SK-N-MC (cell line): ENCODE data around the gene UBE2C.

ENCODE experiments used
- DNase-seq: peaks from one replicate; pipeline ENCODE4 v3.0.0-alpha.2; 2011; ENCODE audit warnings: low read depth, low spot score
- H3K27ac ChIP-seq: fragments of 200-600 bp; sonication (generic); 2 replicates; pipeline ENCODE4 v1.5.1; 2016; ENCODE audit warnings: mixed run types
- H3K36me3 ChIP-seq: fragments of 200-600 bp; sonication (generic); 2 replicates; pipeline ENCODE4 v1.6.1; 2017; ENCODE audit warnings: antibody characterized with exemption, low read length, mixed read lengths; ENCODE audit not compliant: insufficient read depth
- H3K4me3 ChIP-seq: fragments of 200-600 bp; sonication (generic); 2 replicates; pipeline ENCODE4 v1.5.1; 2016
- H3K9ac ChIP-seq: fragments of 200-600 bp; sonication (generic); 2 replicates; pipeline ENCODE4 v1.8.0; 2017; ENCODE audit warnings: mixed run types, mixed read lengths; ENCODE audit not compliant: insufficient read length
- H3K9me3 ChIP-seq: fragments of 200-600 bp; sonication (generic); 2 replicates; pipeline ENCODE4 v1.6.1; 2017; ENCODE audit warnings: low read depth, mild to moderate bottlenecking, antibody characterized with exemption, low read length, moderate library complexity, mixed read lengths
- EZH2 ChIP-seq: fragments of 200-600 bp; sonication (generic); IDR thresholded peaks from one replicate; pipeline ENCODE4 v1.6.1; 2017; ENCODE audit warnings: antibody characterized with exemption
- FOXP2 ChIP-seq: optimal IDR thresholded peaks from 2 replicates; pipeline ENCODE3; 2011; ENCODE audit warnings: mild to moderate bottlenecking, moderate library complexity; ENCODE audit not compliant: insufficient read depth; ENCODE audit errors: extremely low read length, control extremely low read depth
- POLR2AphosphoS5 ChIP-seq: IDR thresholded peaks from 2 replicates; pipeline ENCODE4 v1.6.1; 2012; ENCODE audit warnings: mild to moderate bottlenecking, low read depth, low read length, borderline replicate concordance

The UBE2C gene

GRCh38 chr20:45857114-45857881 is 44.9 kb downstream of the UBE2C start, which contains the start of the genes ACOT8 and ZSWIM3:
Gene ACOT8 (minus strand): TSS chr20:45857392. CDS start chr20:45857315, 77 bp downstream.
Gene ZSWIM3 (plus strand): TSS chr20:45857614. CDS start chr20:45857826, 212 bp downstream.
- TF ChIP-seq EZH2 = no peak
- TF ChIP-seq POLR2AphosphoS5 = peak; percentile 89
- Histone ChIP-seq H3K4me3 (peak within 1 kb of the TSS; percentile 98), H3K9ac (peak within 1 kb of the TSS; percentile 86), H3K9me3 (no peaks in the 10 kb centered on the region), H3K36me3 (no peaks in the 10 kb centered on the region), H3K27ac (0 out of 2 replicates have a peak within 1 kb of the TSS, but pooled peaks have one; percentile 36)
- DNase-seq = peak; percentile 100

- TF ChIP-seq EZH2 (no peak), POLR2AphosphoS5 (no peak)
- Histone ChIP-seq H3K4me3 (peak overlapping the region; percentile 98), H3K9me3 (no peaks in the 10 kb centered on the region), H3K36me3 (no peaks in the 10 kb centered on the region), H3K27ac (0 out of 2 replicates have a peak overlapping the region, but pooled peaks have one; percentile 36), H3K9ac (peak overlapping the region; percentile 81)
- no peak for DNase-seq
Observed at GRCh38 chr20:45857882-45858216, 45.4 kb downstream of the UBE2C start.

- no peak overlapping the region for H3K27ac ChIP-seq
- TF ChIP-seq POLR2AphosphoS5 (no peak), FOXP2 (no peak), EZH2 (no peak)
Observed at GRCh38 chr20:45859916-45860315, 47.5 kb downstream of the UBE2C start.

GRCh38 chr20:45860560-45861220 is 48.2 kb downstream of the UBE2C start:
- DNase-seq = no peak
- Histone ChIP-seq H3K27ac (no peak overlapping the region), H3K36me3 (no peaks in the 10 kb centered on the region), H3K9ac (no peak overlapping the region), H3K4me3 (no peak overlapping the region), H3K9me3 (no peaks in the 10 kb centered on the region)
- no peak for TF ChIP-seq EZH2
- TF ChIP-seq POLR2AphosphoS5 = no peak
- no peak for TF ChIP-seq FOXP2

More at GRCh38 chr20:45859916-45860315, 47.5 kb downstream of the UBE2C start:
- DNase-seq = no peak
- no peak overlapping the region for H3K4me3 ChIP-seq
- no peaks in the 10 kb centered on the region for H3K9me3 ChIP-seq
- H3K36me3 ChIP-seq = no peaks in the 10 kb centered on the region
- H3K9ac ChIP-seq = no peak overlapping the region

GRCh38 chr20:45861221-45862075 is 49.0 kb downstream of the UBE2C start:
- no peak for TF ChIP-seq POLR2AphosphoS5
- TF ChIP-seq FOXP2 = no peak
- TF ChIP-seq EZH2 = no peak
- no peak for DNase-seq
- no peaks in the 10 kb centered on the region for H3K36me3 ChIP-seq
- H3K4me3 ChIP-seq = no peak overlapping the region
- H3K9me3 ChIP-seq = no peaks in the 10 kb centered on the region
- no peak overlapping the region for H3K9ac ChIP-seq
- no peak overlapping the region for H3K27ac ChIP-seq

GRCh38 chr20:45863543-45864470 is 51.4 kb downstream of the UBE2C start:
- Histone ChIP-seq H3K36me3 (no peaks in the 10 kb centered on the region), H3K9me3 (no peaks in the 10 kb centered on the region), H3K27ac (no peak overlapping the region), H3K9ac (no peak overlapping the region), H3K4me3 (no peak overlapping the region)
- TF ChIP-seq EZH2 = no peak
- TF ChIP-seq POLR2AphosphoS5 = no peak
- no peak for TF ChIP-seq FOXP2
- no peak for DNase-seq

GRCh38 chr20:45866454-45866853 is 54.0 kb downstream of the UBE2C start:
- DNase-seq = no peak
- H3K9ac ChIP-seq = no peak overlapping the region

More at GRCh38 chr20:45866454-45866853, 54.0 kb downstream of the UBE2C start:
- no peaks in the 10 kb centered on the region for H3K36me3 ChIP-seq
- H3K4me3 ChIP-seq = no peak overlapping the region
- TF ChIP-seq EZH2 = no peak
- no peak for TF ChIP-seq POLR2AphosphoS5
- TF ChIP-seq FOXP2 = no peak
- no peak overlapping the region for H3K27ac ChIP-seq
- H3K9me3 ChIP-seq = no peaks in the 10 kb centered on the region
